Mammary epithelial cell (primary cell): ENCODE data around the gene INSYN2A.
A peak's percentile ranks its signal among the peaks of the same experiment; 100 is the strongest.

Experiments
- EZH2 ChIP-seq: IDR thresholded peaks from 2 replicates; pipeline ENCODE4 v1.6.1; 2012; ENCODE audit warnings: low read length, inconsistent platforms, borderline replicate concordance
- TF ChIP-seq, protein P1 (sequence below), 2 donors: IDR thresholded peaks in 1 of 2; conservative IDR thresholded peaks in 1 of 2; 2 replicates each; pipeline ENCODE4 v1.5.1; 2011 to 2012; ENCODE audit warnings: inconsistent platforms in 2 of 2, low read length in 2 of 2, mild to moderate bottlenecking in 2 of 2, control low read depth in 1 of 2, low read depth in 1 of 2; ENCODE audit not compliant: insufficient read depth in 1 of 2; ENCODE audit errors: extremely low read depth in 1 of 2

GRCh38 chr10:127196282-127197153, at the start of gene INSYN2A:
- TF ChIP-seq, protein P1, sequence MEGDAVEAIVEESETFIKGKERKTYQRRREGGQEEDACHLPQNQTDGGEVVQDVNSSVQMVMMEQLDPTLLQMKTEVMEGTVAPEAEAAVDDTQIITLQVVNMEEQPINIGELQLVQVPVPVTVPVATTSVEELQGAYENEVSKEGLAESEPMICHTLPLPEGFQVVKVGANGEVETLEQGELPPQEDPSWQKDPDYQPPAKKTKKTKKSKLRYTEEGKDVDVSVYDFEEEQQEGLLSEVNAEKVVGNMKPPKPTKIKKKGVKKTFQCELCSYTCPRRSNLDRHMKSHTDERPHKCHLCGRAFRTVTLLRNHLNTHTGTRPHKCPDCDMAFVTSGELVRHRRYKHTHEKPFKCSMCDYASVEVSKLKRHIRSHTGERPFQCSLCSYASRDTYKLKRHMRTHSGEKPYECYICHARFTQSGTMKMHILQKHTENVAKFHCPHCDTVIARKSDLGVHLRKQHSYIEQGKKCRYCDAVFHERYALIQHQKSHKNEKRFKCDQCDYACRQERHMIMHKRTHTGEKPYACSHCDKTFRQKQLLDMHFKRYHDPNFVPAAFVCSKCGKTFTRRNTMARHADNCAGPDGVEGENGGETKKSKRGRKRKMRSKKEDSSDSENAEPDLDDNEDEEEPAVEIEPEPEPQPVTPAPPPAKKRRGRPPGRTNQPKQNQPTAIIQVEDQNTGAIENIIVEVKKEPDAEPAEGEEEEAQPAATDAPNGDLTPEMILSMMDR (conservative IDR thresholded peaks at IDR 0.05 in 1 of 2, IDR thresholded peaks at IDR 0.05 in 1 of 2; ENCODE audit: extremely low read depth in 1 of 2, insufficient read depth in 1 of 2, low read depth in 1 of 2, low read length in 2 of 2) = peak in 1 of 2 donors; percentile 35
- no peak for TF ChIP-seq EZH2
